SK-N-SH treated with all-trans-retinoic acid at 6 μM for 48 hours (cell line): ENCODE measurements around the gene ODAD2.

Source experiments
- ARNTL ChIP-seq: fragments of 450-650 bp; formaldehyde crosslinking; IDR thresholded peaks from 2 replicates; pipeline ENCODE4 v1.5.0; 2020; ENCODE audit warnings: low read depth, mild to moderate bottlenecking, moderate library complexity, borderline replicate concordance
- CSRNP3 ChIP-seq: fragments of 250-450 bp; sonication (Bioruptor Pico); IDR thresholded peaks from 2 replicates; pipeline ENCODE4 v1.5.1; 2021; ENCODE audit warnings: mild to moderate bottlenecking, moderate library complexity
- PPARA ChIP-seq: fragments of 250-450 bp; sonication (Bioruptor Pico); IDR thresholded peaks from 2 replicates; pipeline ENCODE4 v1.5.0; 2020; ENCODE audit warnings: mild to moderate bottlenecking, borderline replicate concordance
- TCF4 ChIP-seq: fragments of 250-450 bp; sonication (Bioruptor Pico); IDR thresholded peaks from 2 replicates; pipeline ENCODE4 v1.8.0; 2021; ENCODE audit warnings: mild to moderate bottlenecking, moderate library complexity, borderline replicate concordance
- ZC3H10 ChIP-seq: fragments of 250-450 bp; sonication (Bioruptor Pico); IDR thresholded peaks from 2 replicates; pipeline ENCODE4 v1.5.1; 2021; ENCODE audit warnings: mild to moderate bottlenecking, moderate library complexity
- ZFP30 ChIP-seq: fragments of 450-650 bp; formaldehyde crosslinking; IDR thresholded peaks from 2 replicates; pipeline ENCODE4 v1.5.0; 2022; ENCODE audit warnings: mild to moderate bottlenecking, moderate library complexity
- TF ChIP-seq, protein P1 (sequence below): fragments of 250-450 bp; sonication (Bioruptor Pico); IDR thresholded peaks from 2 replicates; pipeline ENCODE4 v1.5.1; 2020; ENCODE audit warnings: low read depth, mild to moderate bottlenecking, moderate library complexity
- TF ChIP-seq, protein P2 (sequence below): fragments of 250-450 bp; sonication (Bioruptor Pico); IDR thresholded peaks from 2 replicates; pipeline ENCODE4 v1.5.0; 2020; ENCODE audit warnings: mild to moderate bottlenecking, moderate library complexity
- TF ChIP-seq, protein P3 (sequence below): fragments of 250-450 bp; sonication (Bioruptor Pico); IDR thresholded peaks from 2 replicates; pipeline ENCODE4 v1.8.0; 2021; ENCODE audit warnings: low read depth, mild to moderate bottlenecking, moderate library complexity, borderline replicate concordance

GRCh38 chr10:27833792-27834191 lies 165.1 kb downstream of the ODAD2 start:
- TF ChIP-seq, protein P1, sequence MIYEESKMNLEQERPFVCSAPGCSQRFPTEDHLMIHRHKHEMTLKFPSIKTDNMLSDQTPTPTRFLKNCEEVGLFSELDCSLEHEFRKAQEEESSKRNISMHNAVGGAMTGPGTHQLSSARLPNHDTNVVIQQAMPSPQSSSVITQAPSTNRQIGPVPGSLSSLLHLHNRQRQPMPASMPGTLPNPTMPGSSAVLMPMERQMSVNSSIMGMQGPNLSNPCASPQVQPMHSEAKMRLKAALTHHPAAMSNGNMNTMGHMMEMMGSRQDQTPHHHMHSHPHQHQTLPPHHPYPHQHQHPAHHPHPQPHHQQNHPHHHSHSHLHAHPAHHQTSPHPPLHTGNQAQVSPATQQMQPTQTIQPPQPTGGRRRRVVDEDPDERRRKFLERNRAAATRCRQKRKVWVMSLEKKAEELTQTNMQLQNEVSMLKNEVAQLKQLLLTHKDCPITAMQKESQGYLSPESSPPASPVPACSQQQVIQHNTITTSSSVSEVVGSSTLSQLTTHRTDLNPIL, result no peak
- TF ChIP-seq, protein P2, sequence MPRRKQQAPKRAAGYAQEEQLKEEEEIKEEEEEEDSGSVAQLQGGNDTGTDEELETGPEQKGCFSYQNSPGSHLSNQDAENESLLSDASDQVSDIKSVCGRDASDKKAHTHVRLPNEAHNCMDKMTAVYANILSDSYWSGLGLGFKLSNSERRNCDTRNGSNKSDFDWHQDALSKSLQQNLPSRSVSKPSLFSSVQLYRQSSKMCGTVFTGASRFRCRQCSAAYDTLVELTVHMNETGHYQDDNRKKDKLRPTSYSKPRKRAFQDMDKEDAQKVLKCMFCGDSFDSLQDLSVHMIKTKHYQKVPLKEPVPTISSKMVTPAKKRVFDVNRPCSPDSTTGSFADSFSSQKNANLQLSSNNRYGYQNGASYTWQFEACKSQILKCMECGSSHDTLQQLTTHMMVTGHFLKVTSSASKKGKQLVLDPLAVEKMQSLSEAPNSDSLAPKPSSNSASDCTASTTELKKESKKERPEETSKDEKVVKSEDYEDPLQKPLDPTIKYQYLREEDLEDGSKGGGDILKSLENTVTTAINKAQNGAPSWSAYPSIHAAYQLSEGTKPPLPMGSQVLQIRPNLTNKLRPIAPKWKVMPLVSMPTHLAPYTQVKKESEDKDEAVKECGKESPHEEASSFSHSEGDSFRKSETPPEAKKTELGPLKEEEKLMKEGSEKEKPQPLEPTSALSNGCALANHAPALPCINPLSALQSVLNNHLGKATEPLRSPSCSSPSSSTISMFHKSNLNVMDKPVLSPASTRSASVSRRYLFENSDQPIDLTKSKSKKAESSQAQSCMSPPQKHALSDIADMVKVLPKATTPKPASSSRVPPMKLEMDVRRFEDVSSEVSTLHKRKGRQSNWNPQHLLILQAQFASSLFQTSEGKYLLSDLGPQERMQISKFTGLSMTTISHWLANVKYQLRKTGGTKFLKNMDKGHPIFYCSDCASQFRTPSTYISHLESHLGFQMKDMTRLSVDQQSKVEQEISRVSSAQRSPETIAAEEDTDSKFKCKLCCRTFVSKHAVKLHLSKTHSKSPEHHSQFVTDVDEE (CRISPR knock-in tag), result no peak
- TF ChIP-seq PPARA (no peak), TCF4 (no peak), ZC3H10 (CRISPR knock-in tag) (no peak), ZFP30 (CRISPR knock-in tag) (no peak), CSRNP3 (CRISPR knock-in tag) (no peak), ARNTL (no peak)
- TF ChIP-seq, protein P3, sequence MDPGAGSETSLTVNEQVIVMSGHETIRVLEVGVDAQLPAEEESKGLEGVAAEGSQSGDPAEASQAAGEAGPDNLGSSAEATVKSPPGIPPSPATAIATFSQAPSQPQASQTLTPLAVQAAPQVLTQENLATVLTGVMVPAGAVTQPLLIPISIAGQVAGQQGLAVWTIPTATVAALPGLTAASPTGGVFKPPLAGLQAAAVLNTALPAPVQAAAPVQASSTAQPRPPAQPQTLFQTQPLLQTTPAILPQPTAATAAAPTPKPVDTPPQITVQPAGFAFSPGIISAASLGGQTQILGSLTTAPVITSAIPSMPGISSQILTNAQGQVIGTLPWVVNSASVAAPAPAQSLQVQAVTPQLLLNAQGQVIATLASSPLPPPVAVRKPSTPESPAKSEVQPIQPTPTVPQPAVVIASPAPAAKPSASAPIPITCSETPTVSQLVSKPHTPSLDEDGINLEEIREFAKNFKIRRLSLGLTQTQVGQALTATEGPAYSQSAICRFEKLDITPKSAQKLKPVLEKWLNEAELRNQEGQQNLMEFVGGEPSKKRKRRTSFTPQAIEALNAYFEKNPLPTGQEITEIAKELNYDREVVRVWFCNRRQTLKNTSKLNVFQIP (CRISPR knock-in tag), result no peak
